HG03460 (cell line): ENCODE measurements around the gene FBRS.
"Not testable (repeated sequence)": the region's sequence is repeated elsewhere in the genome, so short reads cannot be mapped to it uniquely, and the experiment has no call there.

Source experiments
- ATAC-seq: cut with Tn5 transposase; IDR thresholded peaks from one replicate; pipeline ENCODE4 v1.9.1; 2021; ENCODE audit not compliant: unreplicated experiment

Gene FBRS

GRCh38 chr16:30697264-30698138 lies 39.3 kb downstream of the FBRS start:
- ATAC-seq, result peak; percentile 79

- peak; percentile 58 for ATAC-seq
Measured at GRCh38 chr16:30698139-30698815, 40.0 kb downstream of the FBRS start.

DNA sequence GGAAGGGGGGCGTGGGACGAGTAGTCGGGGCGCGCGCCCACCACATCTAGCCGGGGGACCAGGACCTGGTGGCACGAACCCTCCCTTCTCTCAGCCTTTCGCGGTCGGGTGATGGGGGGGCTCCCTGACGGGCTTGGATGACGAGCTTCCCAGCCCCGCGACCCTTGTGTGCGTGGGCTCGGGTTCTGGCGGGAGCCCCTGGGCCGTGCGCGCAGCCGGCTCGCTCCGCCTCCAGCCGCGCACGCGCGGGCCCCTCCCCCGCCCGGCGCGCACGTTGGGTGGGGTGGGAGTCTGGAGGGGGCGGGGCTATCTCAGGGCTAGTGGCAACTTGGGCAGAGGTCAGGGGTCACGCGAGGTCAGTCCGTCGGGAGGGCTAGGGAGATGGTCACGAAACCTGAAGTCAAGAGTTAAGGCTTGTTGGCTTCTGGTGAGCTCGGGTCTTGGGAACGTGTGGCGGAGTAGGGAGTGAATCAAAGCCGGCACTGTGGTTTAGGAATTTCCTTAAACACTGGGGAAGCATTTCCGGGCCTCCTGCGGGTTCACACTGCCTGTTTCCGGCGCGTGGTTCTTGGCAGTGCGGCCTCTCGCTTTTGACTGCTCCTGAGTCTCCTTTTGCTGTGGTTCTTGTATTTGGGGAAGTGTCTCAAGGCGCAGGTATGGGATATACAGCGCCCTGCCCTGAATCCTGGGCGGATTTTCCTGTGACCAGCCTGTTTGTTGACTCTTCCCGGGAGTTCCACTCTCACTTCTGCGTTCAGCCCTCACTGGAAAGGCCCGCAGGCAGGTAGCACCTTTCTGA lies 40.8 kb downstream of the FBRS start, which contains the start of gene SRCAP:
Gene SRCAP, plus strand, starts transcription at position 356 of the 799 bp plus-strand sequence. CDS start 1,654 bp downstream, outside the sequence.
- peak; percentile 30 for ATAC-seq

- no peak for ATAC-seq
Measured at GRCh38 chr16:30699615-30700099, 41.4 kb downstream of the FBRS start.

DNA sequence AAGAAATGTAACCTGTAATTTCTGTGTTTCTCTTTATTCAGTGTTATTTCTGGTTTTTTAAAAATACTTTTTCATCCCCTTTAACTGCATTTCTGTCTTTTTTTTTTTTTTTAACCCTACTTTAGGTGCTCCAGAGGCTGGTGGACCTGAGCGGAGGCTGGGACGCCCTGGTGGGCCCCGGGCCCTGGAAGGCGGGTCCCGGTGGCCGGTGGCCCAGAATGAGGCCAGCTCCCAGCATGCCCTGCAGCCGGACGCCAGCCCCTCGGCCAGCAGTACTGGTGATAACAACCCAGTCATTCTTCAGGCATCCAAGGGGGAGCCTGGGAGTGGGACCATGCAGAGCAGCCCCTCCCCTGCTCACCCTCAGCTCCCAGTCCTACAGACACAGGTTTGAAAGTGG lies 42.3 kb downstream of the FBRS start:
- ATAC-seq, result no peak

- no peak for ATAC-seq
Measured at GRCh38 chr16:30700971-30701370, 42.7 kb downstream of the FBRS start.

DNA sequence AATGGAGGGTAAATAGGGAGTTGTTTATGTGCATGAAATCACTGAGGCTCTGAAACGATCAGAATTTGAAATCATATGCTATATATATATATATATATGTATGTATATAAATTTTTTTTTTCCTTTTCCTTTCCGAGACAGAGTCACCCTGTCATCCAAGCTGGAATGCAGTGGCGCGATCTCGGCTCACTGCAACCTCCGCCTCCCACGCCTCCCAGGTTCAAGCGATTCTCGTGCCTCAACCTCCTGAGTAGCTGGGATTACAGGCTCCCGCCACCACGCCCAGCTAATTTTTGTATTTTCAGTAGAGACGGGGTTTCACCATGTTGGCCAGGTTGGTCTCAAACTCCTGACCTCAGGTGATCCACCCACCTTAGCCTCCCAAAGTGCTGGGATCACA lies 44.8 kb downstream of the FBRS start:
- not testable (repeated sequence) for ATAC-seq

GRCh38 chr16:30703971-30704370 lies 45.7 kb downstream of the FBRS start:
- ATAC-seq, result no peak

GRCh38 chr16:30706046-30706445 lies 47.8 kb downstream of the FBRS start:
- ATAC-seq, result no peak

DNA sequence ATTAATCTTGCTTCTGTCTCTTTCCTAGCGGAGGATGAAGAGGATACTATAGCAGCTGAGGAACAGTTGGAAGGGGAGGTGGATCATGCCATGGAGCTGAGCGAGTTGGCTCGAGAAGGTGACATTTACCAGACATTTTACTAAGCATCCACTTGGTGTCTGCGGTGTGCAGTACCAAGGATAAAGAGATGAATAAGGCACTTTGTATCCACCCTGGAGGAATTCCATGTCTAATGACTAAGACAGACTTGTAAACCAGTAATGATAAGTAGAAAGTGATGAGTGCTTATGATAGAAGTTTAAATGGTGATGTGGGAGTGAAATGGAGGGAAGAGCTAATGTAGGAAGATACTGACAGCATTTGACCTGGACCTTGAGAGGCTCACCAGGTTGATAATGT lies 52.7 kb downstream of the FBRS start:
- ATAC-seq, result no peak

DNA sequence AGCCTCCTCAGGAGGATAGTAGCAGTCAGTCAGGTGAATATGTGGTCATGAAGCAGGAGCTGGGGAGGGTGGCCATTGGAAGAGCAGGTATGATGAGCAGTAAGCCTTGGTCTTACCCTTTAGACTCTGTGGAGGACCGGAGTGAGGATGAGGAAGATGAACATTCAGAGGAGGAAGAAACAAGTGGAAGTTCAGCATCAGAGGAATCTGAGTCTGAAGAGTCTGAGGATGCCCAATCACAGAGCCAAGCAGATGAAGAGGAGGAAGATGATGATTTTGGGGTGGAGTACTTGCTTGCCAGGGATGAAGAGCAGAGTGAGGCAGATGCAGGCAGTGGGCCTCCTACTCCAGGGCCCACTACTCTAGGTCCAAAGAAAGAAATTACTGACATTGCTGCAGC lies 53.5 kb downstream of the FBRS start:
- no peak for ATAC-seq

DNA sequence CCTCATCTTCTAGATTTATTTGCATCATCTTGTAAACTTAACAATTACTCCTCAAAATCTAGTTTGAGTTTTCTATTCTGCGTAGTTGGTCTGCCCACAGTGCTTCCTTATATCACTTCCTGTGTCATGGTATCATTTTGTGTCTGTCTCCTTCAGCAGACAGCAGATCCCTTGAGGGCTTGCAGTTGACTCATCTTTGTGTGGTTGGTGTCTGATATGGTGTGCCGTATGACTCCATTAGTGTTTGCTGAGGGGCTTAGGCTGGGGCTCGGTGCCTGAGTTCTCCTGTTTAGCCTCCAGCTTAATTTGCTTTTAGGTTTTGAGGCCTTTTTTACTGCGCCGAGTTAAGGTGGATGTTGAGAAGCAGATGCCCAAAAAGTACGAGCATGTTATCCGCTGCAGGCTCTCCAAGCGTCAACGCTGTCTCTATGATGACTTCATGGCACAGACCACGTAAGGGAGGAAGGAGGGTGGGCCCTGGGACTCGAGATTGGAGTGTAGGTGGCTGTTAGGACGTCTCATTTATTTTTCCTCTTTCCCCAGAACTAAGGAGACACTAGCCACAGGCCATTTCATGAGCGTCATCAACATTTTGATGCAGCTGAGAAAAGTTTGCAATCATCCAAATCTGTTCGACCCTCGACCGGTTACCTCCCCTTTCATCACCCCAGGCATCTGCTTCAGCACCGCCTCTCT lies 57.7 kb downstream of the FBRS start:
- ATAC-seq, result no peak

DNA sequence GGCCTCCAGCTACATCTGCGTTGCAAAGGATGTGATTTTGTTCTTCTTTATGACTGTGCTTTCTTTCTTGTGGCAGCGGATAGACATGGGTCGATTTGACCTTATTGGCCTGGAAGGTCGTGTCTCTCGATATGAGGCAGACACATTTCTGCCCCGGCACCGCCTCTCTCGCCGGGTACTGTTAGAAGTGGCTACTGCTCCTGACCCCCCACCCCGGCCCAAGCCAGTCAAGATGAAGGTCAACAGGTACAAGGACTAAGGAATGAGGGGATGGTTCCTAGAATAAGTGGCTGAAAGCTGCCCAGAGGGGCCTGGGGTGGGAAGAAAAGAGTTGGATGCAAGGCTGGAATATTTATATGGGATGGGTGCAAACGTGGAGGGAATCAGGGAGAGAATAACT lies 61.9 kb downstream of the FBRS start:
- ATAC-seq, result no peak
